Cardiac fibroblast (primary cell): ENCODE results near the gene PAXIP1.

Experiments
- DNase-seq, 2 donors: peaks; one replicate each; pipeline versions ENCODE4 v3.0.0 to v3.0.0-alpha.2; 2010; ENCODE audit warnings: low read depth in 2 of 2
- H3K4me3 ChIP-seq, 2 donors: replicated peaks in 1 of 2; 1 replicate in 1 of 2; 2 replicates in 1 of 2; pipeline ENCODE4 v1.5.1; 2011; ENCODE audit warnings: low read depth in 2 of 2, low read length in 2 of 2, mild to moderate bottlenecking in 2 of 2, moderate library complexity in 1 of 2
- TF ChIP-seq, protein P1 (sequence below): IDR thresholded peaks from one replicate; pipeline ENCODE4 v1.5.1; 2011; ENCODE audit warnings: low read depth, mild to moderate bottlenecking, low read length, inconsistent platforms

The PAXIP1 gene

DNA sequence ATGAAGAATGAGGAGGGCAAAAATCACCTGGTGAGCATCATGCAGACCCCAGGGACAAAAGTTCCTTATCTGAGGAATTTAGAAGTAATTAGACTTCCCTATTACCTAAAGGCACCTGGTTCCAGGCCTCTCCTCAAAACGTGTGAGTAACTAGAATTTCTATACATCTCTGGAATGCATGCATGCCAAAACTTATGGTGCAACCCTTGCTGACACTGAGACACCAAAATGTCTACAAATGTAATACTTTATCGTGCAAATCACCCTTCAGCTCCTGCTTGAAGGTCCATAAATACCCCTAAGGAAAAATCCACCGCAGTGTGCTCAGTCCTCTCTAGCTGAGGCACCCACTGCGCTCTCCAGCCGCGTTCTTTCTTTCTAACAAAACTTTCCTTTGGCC, 84.2 kb downstream of the PAXIP1 start:
- no peak for DNase-seq
- no peak overlapping the region for H3K4me3 ChIP-seq
- TF ChIP-seq, protein P1, sequence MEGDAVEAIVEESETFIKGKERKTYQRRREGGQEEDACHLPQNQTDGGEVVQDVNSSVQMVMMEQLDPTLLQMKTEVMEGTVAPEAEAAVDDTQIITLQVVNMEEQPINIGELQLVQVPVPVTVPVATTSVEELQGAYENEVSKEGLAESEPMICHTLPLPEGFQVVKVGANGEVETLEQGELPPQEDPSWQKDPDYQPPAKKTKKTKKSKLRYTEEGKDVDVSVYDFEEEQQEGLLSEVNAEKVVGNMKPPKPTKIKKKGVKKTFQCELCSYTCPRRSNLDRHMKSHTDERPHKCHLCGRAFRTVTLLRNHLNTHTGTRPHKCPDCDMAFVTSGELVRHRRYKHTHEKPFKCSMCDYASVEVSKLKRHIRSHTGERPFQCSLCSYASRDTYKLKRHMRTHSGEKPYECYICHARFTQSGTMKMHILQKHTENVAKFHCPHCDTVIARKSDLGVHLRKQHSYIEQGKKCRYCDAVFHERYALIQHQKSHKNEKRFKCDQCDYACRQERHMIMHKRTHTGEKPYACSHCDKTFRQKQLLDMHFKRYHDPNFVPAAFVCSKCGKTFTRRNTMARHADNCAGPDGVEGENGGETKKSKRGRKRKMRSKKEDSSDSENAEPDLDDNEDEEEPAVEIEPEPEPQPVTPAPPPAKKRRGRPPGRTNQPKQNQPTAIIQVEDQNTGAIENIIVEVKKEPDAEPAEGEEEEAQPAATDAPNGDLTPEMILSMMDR, result no peak

DNA sequence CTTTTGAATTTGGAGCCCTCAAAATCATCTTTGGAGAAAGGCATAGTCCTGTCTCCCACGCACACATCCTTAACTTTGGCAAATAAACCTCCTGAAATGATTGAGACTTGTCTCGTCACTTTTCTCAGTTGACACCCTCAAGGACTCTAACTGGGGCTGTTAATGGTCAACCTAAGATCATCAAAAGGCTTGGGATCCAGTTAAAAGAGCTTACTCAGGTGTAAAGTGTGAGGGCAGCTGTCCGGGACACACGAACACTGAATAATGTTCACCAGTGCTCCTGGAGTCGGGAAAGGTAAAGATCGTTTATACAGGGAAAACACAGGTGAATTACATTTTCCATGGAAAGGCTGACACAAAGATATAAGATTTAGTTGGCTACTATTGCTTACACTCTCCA, 84.7 kb downstream of the PAXIP1 start:
- TF ChIP-seq, protein P1, result no peak

DNA sequence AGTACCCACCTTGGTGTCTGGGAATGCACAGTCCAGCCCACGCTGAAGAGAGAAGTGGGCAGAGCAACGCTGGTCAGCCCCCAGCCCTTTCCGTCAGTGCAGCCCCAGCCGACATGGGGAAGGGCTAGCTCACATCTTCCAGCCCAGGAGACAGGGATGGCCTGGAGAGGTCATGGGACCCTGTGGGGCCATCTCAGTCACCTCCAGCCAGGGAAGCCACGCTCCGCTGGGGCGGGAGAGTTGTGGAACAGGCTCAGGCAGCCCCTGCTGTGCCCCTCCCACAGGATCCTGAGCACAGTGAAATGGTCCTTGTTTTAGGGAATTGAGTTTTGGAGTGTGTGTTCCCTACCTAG, 85.1 kb downstream of the PAXIP1 start:
- no peak for DNase-seq
- no peak overlapping the region for H3K4me3 ChIP-seq
- TF ChIP-seq, protein P1, result no peak

More for the DNA sequence above, 84.7 kb downstream of the PAXIP1 start:
- no peak for DNase-seq
- no peak overlapping the region for H3K4me3 ChIP-seq

DNA sequence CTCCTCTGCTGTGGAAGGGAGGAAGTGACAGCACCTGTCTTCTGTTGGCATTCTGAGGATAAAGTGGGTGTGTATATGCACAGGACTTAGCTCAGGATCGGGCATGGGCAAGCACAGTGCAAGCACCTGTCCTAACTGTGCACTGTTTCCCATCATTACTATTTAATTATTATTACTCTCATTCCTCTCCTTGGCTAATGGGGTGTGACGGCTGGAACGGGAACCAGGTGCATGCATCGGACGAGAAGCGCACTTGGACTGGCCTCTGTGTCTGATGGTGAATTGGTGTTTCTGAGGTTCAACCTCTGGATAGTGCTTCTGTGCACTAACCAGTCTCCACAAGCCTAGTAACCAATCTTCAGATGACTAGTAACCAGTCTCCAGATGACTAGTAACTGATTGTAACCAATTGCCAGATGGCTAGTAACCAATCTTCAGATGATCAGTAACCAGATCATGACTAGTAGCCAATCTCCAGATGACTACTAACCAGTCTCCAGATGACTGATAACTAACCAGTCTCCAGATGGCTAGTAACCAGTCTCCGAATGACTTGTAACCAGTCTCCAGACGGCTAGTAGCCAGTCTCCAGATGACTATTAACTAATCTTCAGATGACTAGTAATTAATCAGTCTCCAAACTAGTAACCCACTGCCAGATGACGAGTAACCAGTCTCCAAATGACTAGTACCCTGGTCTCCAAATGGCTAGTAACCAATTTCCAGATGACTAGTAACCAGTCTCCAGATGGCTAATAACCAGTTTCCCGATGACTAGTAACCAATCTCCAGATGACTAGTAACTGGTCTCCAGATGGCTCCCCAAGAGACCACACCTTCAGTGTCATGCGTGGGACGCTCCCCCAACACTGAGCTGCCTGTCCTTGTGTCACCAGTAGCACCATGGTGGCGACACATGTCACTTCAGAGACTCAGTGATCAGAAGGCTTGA, 85.8 kb downstream of the PAXIP1 start:
- no peak for DNase-seq
- TF ChIP-seq, protein P1, result no peak
- no peak overlapping the region for H3K4me3 ChIP-seq

DNA sequence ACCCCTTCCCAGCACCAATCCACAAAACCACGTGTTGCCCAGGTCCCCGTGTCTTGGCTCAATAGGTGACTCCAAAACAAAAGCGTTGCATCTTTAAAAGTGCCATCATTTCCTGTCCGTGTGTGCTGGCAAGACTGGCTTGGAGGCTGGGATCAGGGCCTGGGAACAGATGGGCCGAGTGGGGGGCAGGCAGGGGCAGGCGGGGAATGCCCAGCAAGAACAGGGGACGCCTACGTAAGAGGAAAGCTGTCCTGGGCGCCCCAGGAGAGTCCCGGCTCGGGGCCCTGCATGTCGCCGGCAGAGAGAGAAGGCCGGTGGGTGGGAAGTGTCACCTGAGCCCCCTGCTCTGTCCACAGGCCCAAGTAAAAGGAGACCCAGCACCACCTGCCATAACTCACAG, 86.5 kb downstream of the PAXIP1 start:
- no peak overlapping the region for H3K4me3 ChIP-seq
- DNase-seq, result no peak
- TF ChIP-seq, protein P1, result no peak

DNA sequence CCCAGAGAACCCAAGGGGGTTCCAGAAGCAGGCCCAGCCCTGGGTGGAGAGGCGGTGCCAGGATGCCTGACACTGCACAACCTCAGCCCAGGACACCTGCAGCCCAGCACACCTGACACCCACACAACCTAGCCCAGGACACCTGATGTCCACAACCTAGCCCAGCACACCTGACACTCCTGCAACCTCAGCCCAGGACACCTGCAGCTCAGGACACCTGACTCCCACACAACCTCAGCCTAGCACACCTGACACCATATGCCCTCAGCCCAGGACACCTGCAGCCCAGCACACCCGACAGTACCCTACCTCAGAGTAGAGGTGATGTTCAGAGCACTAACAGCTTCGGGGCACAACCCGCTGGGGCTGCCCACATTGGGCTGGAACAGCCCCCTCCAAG, 87.3 kb downstream of the PAXIP1 start:
- H3K4me3 ChIP-seq, result no peak overlapping the region
- TF ChIP-seq, protein P1, result no peak
- no peak for DNase-seq
